Prostate gland (tissue), 2 donors: Measurements from ENCODE around the gene YTHDC1. TPM values are rescaled to one million over a fixed set of nuclear protein-coding genes. Genes with fewer than 3 reads are reported as not detected.

Experiments used
- DNase-seq: peaks from one replicate; pipeline ENCODE4 v3.0.0-alpha.2; 2019; ENCODE audit warnings: low spot score
- H3K27ac ChIP-seq, 2 donors: fragments of 200-600 bp; sonication (generic); 2 replicates each; pipeline ENCODE4 v1.5.1; 2017 to 2019
- H3K27me3 ChIP-seq: fragments of 200-600 bp; sonication (generic); replicated peaks from 2 replicates; pipeline ENCODE4 v1.5.1; 2019; ENCODE audit not compliant: insufficient read depth
- H3K36me3 ChIP-seq, 2 donors: fragments of 200-600 bp; sonication (generic); 1 replicate in 1 of 2; 2 replicates in 1 of 2; pipeline versions ENCODE4 v1.5.1 to v1.8.1; 2017 to 2019
- H3K4me1 ChIP-seq: fragments of 200-600 bp; sonication (generic); replicated peaks from 2 replicates; pipeline ENCODE4 v1.5.1; 2019
- H3K4me3 ChIP-seq, 2 donors: fragments of 200-600 bp; sonication (generic); 2 replicates each; pipeline ENCODE4 v1.5.1; 2017 to 2019
- H3K9me3 ChIP-seq: fragments of 200-600 bp; sonication (generic); 2 replicates; pipeline ENCODE4 v1.5.1; 2017
- CTCF ChIP-seq, 4 experiments: fragments of 200-600 bp in 2 of 4; fragments of 450-650 bp in 2 of 4; sonication (generic) in 2 of 4; IDR thresholded peaks; 1 replicate in 3 of 4; 2 replicates in 1 of 4; pipeline ENCODE4 v1.5.1; 2016 to 2019; ENCODE audit warnings: antibody characterized with exemption in 4 of 4, mild to moderate bottlenecking in 2 of 4, moderate library complexity in 2 of 4
- POLR2A ChIP-seq: fragments of 450-650 bp; IDR thresholded peaks from one replicate; pipeline ENCODE4 v1.6.1; 2016; ENCODE audit warnings: antibody characterized with exemption, mild to moderate bottlenecking
- POLR2AphosphoS5 ChIP-seq: sonication (generic); formaldehyde crosslinking; IDR thresholded peaks from one replicate; pipeline ENCODE4 v1.6.1; 2017; ENCODE audit warnings: antibody characterized with exemption
- WGBS: methylation state at CpG from one replicate; pipeline ENCODE4 v1.1.5; 2018; 5-methylcytosine and 5-hydroxymethylcytosine counted together
- intact Hi-C: fragments of 100-400 bp; cut with DNase I; formaldehyde crosslinking; loops from one replicate; pipeline ENCODE4 v1.14.2; 2022
- total RNA-seq, 2 donors: library from RNA; depleted of rRNA; stranded (reverse); fragments of >200 nt; gene quantifications; one replicate each; pipeline ENCODE4 v1.1.0, GENCODE V29; 2016

The YTHDC1 gene
- total RNA-seq, 2 donors from 2014 or later, result 57.7 to 91.6 TPM

GRCh38 chr4:68326141-68326540 is 23.7 kb downstream of the YTHDC1 start:
- H3K36me3 ChIP-seq, result peaks cover 0 to 3% of the 10 kb centered on the region in 2 donors

GRCh38 chr4:68324519-68325262 is 25.2 kb downstream of the YTHDC1 start:
- no peak overlapping the region for H3K27ac ChIP-seq
- no peaks in the 10 kb centered on the region for H3K9me3 ChIP-seq
- H3K4me3 ChIP-seq, result no peak overlapping the region
- intact Hi-C loops, result no loop called here
- no peaks in the 10 kb centered on the region for H3K27me3 ChIP-seq
- peaks cover 0 to 3% of the 10 kb centered on the region in 2 donors for H3K36me3 ChIP-seq
- TF ChIP-seq POLR2A (no peak), POLR2AphosphoS5 (no peak), CTCF (IDR thresholded peaks at IDR 0.05) (no peak)
- WGBS, result 59% methylated on average over 4 of the region's 4 CpGs
- H3K4me1 ChIP-seq, result no peaks in the 10 kb centered on the region
- no peak for DNase-seq

More at GRCh38 chr4:68326141-68326540, 23.7 kb downstream of the YTHDC1 start:
- Histone ChIP-seq H3K9me3 (no peaks in the 10 kb centered on the region), H3K4me1 (no peaks in the 10 kb centered on the region), H3K27me3 (no peaks in the 10 kb centered on the region), H3K4me3 (no peak overlapping the region), H3K27ac (no peak overlapping the region)
- TF ChIP-seq POLR2AphosphoS5 (no peak), POLR2A (no peak), CTCF (IDR thresholded peaks at IDR 0.05) (no peak)
- intact Hi-C loops, result no loop called here
- 83% methylated on average over 1 of the region's 1 CpG for WGBS
- no peak for DNase-seq

- H3K27ac ChIP-seq, result no peak overlapping the region
- peaks cover 0 to 3% of the 10 kb centered on the region in 2 donors for H3K36me3 ChIP-seq
- intact Hi-C loops, result no loop called here
- H3K4me3 ChIP-seq, result no peak overlapping the region
- no peak for DNase-seq
- 97% methylated on average over 1 of the region's 1 CpG for WGBS
- H3K9me3 ChIP-seq, result no peaks in the 10 kb centered on the region
- H3K27me3 ChIP-seq, result no peaks in the 10 kb centered on the region
- H3K4me1 ChIP-seq, result no peaks in the 10 kb centered on the region
- TF ChIP-seq POLR2A (no peak), CTCF (IDR thresholded peaks at IDR 0.05) (no peak), POLR2AphosphoS5 (no peak)
Observed at GRCh38 chr4:68319040-68319439, 30.9 kb downstream of the YTHDC1 start.

- Histone ChIP-seq H3K4me1 (no peaks in the 10 kb centered on the region), H3K27me3 (no peaks in the 10 kb centered on the region), H3K27ac (no peak overlapping the region), H3K4me3 (no peak overlapping the region), H3K9me3 (no peaks in the 10 kb centered on the region), H3K36me3 (no peaks in the 10 kb centered on the region)
- intact Hi-C loops, result no loop called here
- TF ChIP-seq POLR2A, result no peak
- TF ChIP-seq POLR2AphosphoS5, result no peak
- no peak for TF ChIP-seq CTCF (IDR thresholded peaks at IDR 0.05)
- WGBS, result 67% methylated on average over 5 of the region's 5 CpGs
- no peak for DNase-seq
Observed at GRCh38 chr4:68316193-68316969, 33.5 kb downstream of the YTHDC1 start.
